Esophagus squamous epithelium (tissue), 4 donors: ENCODE results near the gene CCKAR.

Experiments used
- CTCF ChIP-seq, 6 experiments: fragments of 450-650 bp in 4 of 6; fragments of 200-600 bp in 2 of 6; sonication (generic) in 2 of 6; IDR thresholded peaks; one replicate each; pipeline ENCODE4 v1.5.1; 2016 to 2019; ENCODE audit warnings: antibody characterized with exemption in 6 of 6, mild to moderate bottlenecking in 4 of 6, moderate library complexity in 4 of 6
- POLR2A ChIP-seq, 4 donors: fragments of 450-650 bp; IDR thresholded peaks; one replicate each; pipeline ENCODE4 v1.6.1; 2017; ENCODE audit warnings: antibody characterized with exemption in 4 of 4, mild to moderate bottlenecking in 4 of 4, moderate library complexity in 3 of 4

- TF ChIP-seq CTCF (IDR thresholded peaks at IDR 0.05) = no peak
- no peak for TF ChIP-seq POLR2A (IDR thresholded peaks at IDR 0.05)
Measured at GRCh38 chr4:26459756-26460530, 30.3 kb downstream of the CCKAR start.
